Kidney (tissue), 14 donors: ENCODE data around the gene GMPR. TPM values are rescaled to one million over a fixed set of nuclear protein-coding genes. Genes with fewer than 3 reads are reported as not detected.

Source experiments
- DNase-seq, 5 donors: peaks; one replicate each; pipeline ENCODE4 v3.0.0-alpha.2; 2013 to 2020
- FAIRE-seq: peaks from 2 replicates; lab custom pipeline; 2012; peaks lifted over from hg19 to GRCh38; lab: Jason Lieb, UNC
- H3K27ac ChIP-seq, 2 donors: one replicate each; pipeline ENCODE4 v1.7.0; 2013; ENCODE audit warnings: low read depth in 2 of 2, low read length in 2 of 2, inconsistent platforms in 1 of 2
- H3K27me3 ChIP-seq: one replicate; pipeline ENCODE4 v1.7.1; 2013; ENCODE audit warnings: low read length, inconsistent platforms; ENCODE audit not compliant: control insufficient read depth, insufficient read depth
- H3K36me3 ChIP-seq, 3 donors: one replicate each; pipeline versions ENCODE4 v1.7.0 to v1.7.1; 2013; ENCODE audit warnings: low read length in 3 of 3, control low read depth in 1 of 3, inconsistent platforms in 1 of 3; ENCODE audit not compliant: insufficient read depth in 3 of 3, control insufficient read depth in 2 of 3
- H3K4me1 ChIP-seq, 3 donors: one replicate each; pipeline versions ENCODE4 v1.7.0 to v1.7.1; 2013; ENCODE audit warnings: low read length in 3 of 3, inconsistent platforms in 1 of 3, low read depth in 1 of 3; ENCODE audit not compliant: control insufficient read depth in 2 of 3, insufficient read depth in 2 of 3
- H3K4me3 ChIP-seq, 3 donors: one replicate each; pipeline versions ENCODE4 v1.7.0 to v1.8.1; 2013; ENCODE audit warnings: low read length in 3 of 3, control low read depth in 1 of 3, inconsistent platforms in 1 of 3
- H3K9ac ChIP-seq, 3 donors: one replicate each; pipeline versions ENCODE4 v1.7.0 to v1.7.1; 2013; ENCODE audit warnings: low read length in 3 of 3, control low read depth in 1 of 3, inconsistent platforms in 1 of 3
- H3K9me3 ChIP-seq, 3 donors: one replicate each; pipeline versions ENCODE4 v1.7.0 to v1.7.1; 2013; ENCODE audit warnings: low read length in 3 of 3, control low read depth in 1 of 3, inconsistent platforms in 1 of 3; ENCODE audit not compliant: control insufficient read depth in 2 of 3, insufficient read depth in 1 of 3
- CTCF ChIP-seq: IDR thresholded peaks from 3 replicates; pipeline ENCODE4 v1.5.1; 2012; ENCODE audit warnings: mild to moderate bottlenecking, moderate library complexity, borderline replicate concordance; ENCODE audit not compliant: insufficient read depth; ENCODE audit errors: extremely low read depth
- intact Hi-C: fragments of 100-400 bp; cut with DNase I; formaldehyde crosslinking; loops from one replicate; pipeline ENCODE4 v1.11.1; 2022
- polyA plus RNA-seq: library from polyadenylated mRNA; stranded (reverse); fragments of 350-450 nt; fragmentation: Illumina TruSeq; extraction: RNeasy Lipid Tissue Mini Kit (QIAGEN cat#74804); gene quantifications from one replicate; pipeline ENCODE4 v1.2.3, GENCODE V29; 2014; ENCODE audit warnings: low read depth, low replicate concordance; ENCODE audit not compliant: insufficient read depth
- total RNA-seq: library from RNA; stranded (reverse); fragmentation: NEBNext Ultra II Directional; extraction: Animal tissue kit (Norgen Biotek cat#: 25700); gene quantifications from one replicate; pipeline ENCODE4 v1.2.1, GENCODE V29; 2021
- donor health status: control.
- donor health status: control.
- donor health status: control.
- donor health status: control.
- donor health status: control.
- donor health status: DM: yes; HTN: yes; CAD: no.
- donor health status: Normal renal cell carcinoma (clear cell type).

The GMPR gene
- total and polyA plus RNA-seq, 2 donors from 2014 or later = 51.4 to 54.5 TPM

DNA sequence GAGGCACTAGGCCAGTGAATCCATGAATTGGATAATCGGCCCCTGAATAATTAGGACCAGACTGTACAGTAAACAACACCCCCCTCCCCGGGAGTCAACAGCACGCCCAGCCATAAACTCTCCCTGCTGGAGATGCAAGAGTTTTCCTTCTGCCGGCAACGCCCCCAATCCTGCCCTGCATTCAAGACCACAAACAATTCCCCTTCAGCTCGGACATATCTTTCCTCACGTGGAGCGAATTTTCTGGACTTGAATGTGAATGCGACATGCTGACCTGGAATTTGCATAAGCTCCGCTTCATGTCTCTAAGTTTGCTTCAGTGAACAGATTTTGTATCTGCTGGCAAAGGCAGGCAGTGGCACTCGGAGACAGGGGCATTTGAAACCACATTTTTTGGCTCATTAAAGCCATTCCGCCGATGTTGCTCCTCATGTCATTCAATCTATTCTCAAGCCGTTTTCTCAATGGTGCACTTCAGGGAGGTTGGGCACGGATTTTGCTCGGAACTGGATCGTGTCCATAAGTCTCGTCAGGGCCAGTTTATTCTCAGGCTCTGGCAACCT, 38.0 kb upstream of the GMPR start:
- no peak overlapping the region for H3K27ac ChIP-seq
- no peak for TF ChIP-seq CTCF
- H3K4me3 ChIP-seq = peak overlapping the region; percentile 33 to 53 (median 45)
- H3K9ac ChIP-seq = no peak overlapping the region
- no peaks in the 10 kb centered on the region for H3K36me3 ChIP-seq
- no peaks in the 10 kb centered on the region for H3K9me3 ChIP-seq
- intact Hi-C loops = no loop called here
- H3K27me3 ChIP-seq = no peaks in the 10 kb centered on the region
- peaks cover 0 to 10% (median 10%) of the 10 kb centered on the region in 3 donors for H3K4me1 ChIP-seq
- DNase-seq (peak in 3 of 5 donors; percentile 45 to 74 (median 64)), FAIRE-seq (no peak)

DNA sequence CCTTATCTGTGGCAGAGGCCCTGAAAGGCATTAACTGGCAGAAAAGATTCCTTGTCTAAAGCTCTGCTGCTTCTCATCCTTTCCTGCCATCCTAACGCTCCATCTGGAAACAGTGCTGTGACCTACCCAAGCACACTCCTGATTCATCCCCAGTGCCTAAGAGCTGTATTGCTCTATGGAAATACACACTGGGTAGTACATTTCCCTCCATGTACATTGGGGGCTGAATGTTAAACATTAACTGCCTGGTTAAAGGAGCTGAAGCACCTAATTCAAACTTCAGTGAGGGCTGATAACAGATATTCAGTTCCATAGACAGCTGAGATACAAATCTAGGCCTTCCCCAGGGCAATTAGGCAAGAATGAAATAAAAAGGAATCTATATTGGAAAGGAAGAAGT, 36.7 kb upstream of the GMPR start:
- Histone ChIP-seq H3K9me3 (no peaks in the 10 kb centered on the region), H3K4me1 (peaks cover 0 to 15% (median 13%) of the 10 kb centered on the region in 3 donors), H3K36me3 (no peaks in the 10 kb centered on the region), H3K9ac (no peak overlapping the region), H3K27me3 (no peaks in the 10 kb centered on the region), H3K4me3 (no peak overlapping the region), H3K27ac (no peak overlapping the region)
- intact Hi-C loops = no loop called here
- TF ChIP-seq CTCF = no peak
- FAIRE-seq = no peak
- DNase-seq = no peak

GRCh38 chr6:16204653-16205376, 33.6 kb upstream of the GMPR start:
- H3K4me1 ChIP-seq = peaks cover 0 to 13% (median 11%) of the 10 kb centered on the region in 3 donors
- TF ChIP-seq CTCF = no peak
- H3K36me3 ChIP-seq = no peaks in the 10 kb centered on the region
- no peak overlapping the region for H3K4me3 ChIP-seq
- no peak overlapping the region for H3K9ac ChIP-seq
- FAIRE-seq (no peak), DNase-seq (no peak)
- H3K9me3 ChIP-seq = no peaks in the 10 kb centered on the region
- H3K27ac ChIP-seq = no peak overlapping the region
- intact Hi-C loops = no loop called here
- no peaks in the 10 kb centered on the region for H3K27me3 ChIP-seq
